ENCODE results near the gene MTRF1.

The MTRF1 gene

DNA sequence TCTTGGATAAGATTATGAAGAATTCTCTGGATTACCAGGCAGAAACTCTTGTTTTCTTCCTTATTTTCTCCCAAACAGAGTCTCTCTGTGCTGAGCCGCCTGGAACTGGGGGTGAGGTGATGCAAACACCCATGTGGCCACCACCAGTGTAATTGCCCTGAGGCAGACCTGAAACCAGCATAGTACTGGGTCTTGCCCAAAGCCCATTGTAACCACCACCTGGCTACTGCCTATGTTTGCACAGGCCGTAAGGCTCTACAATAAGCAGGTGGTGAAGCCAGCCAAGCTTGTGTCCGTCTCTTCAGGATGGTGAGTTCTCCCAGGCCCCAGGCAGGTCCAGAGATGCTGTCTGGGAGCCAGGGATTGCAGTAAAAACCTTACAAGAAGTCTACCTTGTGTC is 50.1 kb downstream of the MTRF1 start:
- TF ChIP-seq, protein P1, sequence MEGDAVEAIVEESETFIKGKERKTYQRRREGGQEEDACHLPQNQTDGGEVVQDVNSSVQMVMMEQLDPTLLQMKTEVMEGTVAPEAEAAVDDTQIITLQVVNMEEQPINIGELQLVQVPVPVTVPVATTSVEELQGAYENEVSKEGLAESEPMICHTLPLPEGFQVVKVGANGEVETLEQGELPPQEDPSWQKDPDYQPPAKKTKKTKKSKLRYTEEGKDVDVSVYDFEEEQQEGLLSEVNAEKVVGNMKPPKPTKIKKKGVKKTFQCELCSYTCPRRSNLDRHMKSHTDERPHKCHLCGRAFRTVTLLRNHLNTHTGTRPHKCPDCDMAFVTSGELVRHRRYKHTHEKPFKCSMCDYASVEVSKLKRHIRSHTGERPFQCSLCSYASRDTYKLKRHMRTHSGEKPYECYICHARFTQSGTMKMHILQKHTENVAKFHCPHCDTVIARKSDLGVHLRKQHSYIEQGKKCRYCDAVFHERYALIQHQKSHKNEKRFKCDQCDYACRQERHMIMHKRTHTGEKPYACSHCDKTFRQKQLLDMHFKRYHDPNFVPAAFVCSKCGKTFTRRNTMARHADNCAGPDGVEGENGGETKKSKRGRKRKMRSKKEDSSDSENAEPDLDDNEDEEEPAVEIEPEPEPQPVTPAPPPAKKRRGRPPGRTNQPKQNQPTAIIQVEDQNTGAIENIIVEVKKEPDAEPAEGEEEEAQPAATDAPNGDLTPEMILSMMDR (IDR thresholded peaks at IDR 0.05; ENCODE audit: low read depth, low read length) = no peak
- in situ Hi-C loops (cut with HindIII; ENCODE audit: low sequenced_read_pairs) = no loop called here
- H3K4me3 ChIP-seq (ENCODE audit: low read depth, low read length) = no peak overlapping the region

DNA sequence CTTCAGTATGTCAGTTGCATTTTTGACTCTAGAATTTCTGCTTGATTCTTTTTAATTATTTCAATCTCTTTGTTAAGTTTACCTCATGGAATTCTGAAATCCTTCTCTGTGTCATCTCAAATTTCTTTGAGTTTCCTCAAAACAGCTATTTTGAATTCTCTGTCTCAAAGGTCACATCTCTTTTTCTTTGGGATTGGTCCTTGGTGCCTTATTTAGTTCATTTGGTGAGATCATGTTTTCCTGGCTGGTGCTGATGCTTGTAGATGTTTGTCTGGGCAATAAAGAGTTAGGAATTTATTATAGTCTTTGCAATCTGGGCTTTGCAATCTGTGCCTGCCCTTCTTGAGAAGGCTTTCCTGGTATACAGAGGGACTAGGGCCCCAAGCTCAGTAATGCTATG is 50.5 kb downstream of the MTRF1 start:
- DNase-seq (ENCODE audit: low read depth, low spot score) = no peak
- TF ChIP-seq, protein P1 (IDR thresholded peaks at IDR 0.05; ENCODE audit: low read depth, low read length) = no peak
- in situ Hi-C loops (cut with HindIII; ENCODE audit: low sequenced_read_pairs) = no loop called here
- H3K4me3 ChIP-seq (ENCODE audit: low read depth, low read length) = no peak overlapping the region

More for the DNA sequence above, 50.1 kb downstream of the MTRF1 start:
- no peak for DNase-seq (ENCODE audit: low read depth, low spot score)

GRCh38 chr13:41211062-41211461 is 52.3 kb downstream of the MTRF1 start:
- DNase-seq (ENCODE audit: low read depth, low spot score) = no peak
- no peak overlapping the region for H3K4me3 ChIP-seq (ENCODE audit: low read depth, low read length)
- in situ Hi-C loops (cut with HindIII; ENCODE audit: low sequenced_read_pairs) = no loop called here
- TF ChIP-seq, protein P1 (IDR thresholded peaks at IDR 0.05; ENCODE audit: low read depth, low read length) = no peak

GRCh38 chr13:41206467-41206866 is 56.9 kb downstream of the MTRF1 start:
- TF ChIP-seq, protein P1 (IDR thresholded peaks at IDR 0.05; ENCODE audit: low read depth, low read length) = no peak
- H3K4me3 ChIP-seq (ENCODE audit: low read depth, low read length) = no peak overlapping the region
- in situ Hi-C loops (cut with HindIII; ENCODE audit: low sequenced_read_pairs) = no loop called here
- DNase-seq (ENCODE audit: low read depth, low spot score) = no peak

DNA sequence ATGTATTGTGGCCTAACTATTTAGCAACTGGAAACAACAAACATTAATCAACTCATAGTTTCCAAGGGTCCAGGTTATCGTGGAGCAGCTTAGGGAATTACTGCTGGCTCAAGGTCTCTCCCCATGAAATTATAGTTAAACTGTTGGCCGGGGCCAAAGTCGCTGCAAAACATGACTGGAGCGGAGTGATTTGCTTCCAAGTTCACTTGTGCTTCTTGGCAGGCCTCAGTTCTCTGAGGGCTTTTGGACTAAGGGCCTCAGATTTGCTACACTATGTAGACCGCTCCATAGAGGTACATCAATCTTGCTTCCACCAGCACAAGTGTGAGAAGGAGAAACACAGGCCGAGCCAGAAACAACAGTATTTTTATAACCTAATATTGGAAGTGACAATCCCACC is 59.6 kb downstream of the MTRF1 start:
- DNase-seq (ENCODE audit: low read depth, low spot score) = no peak
- in situ Hi-C loops (cut with HindIII; ENCODE audit: low sequenced_read_pairs) = no loop called here
- H3K4me3 ChIP-seq (ENCODE audit: low read depth, low read length) = no peak overlapping the region
- TF ChIP-seq, protein P1 (IDR thresholded peaks at IDR 0.05; ENCODE audit: low read depth, low read length) = no peak

- in situ Hi-C loops (cut with HindIII; ENCODE audit: low sequenced_read_pairs) = no loop called here
- no peak overlapping the region for H3K4me3 ChIP-seq (ENCODE audit: low read depth, low read length)
- TF ChIP-seq, protein P1 (IDR thresholded peaks at IDR 0.05; ENCODE audit: low read depth, low read length) = no peak
- no peak for DNase-seq (ENCODE audit: low read depth, low spot score)
These were observed 63.2 kb downstream of the MTRF1 start for GRCh38 chr13:41200126-41200525.

GRCh38 chr13:41199526-41199925 is 63.9 kb downstream of the MTRF1 start:
- no peak for DNase-seq (ENCODE audit: low read depth, low spot score)
- in situ Hi-C loops (cut with HindIII; ENCODE audit: low sequenced_read_pairs) = no loop called here
- no peak overlapping the region for H3K4me3 ChIP-seq (ENCODE audit: low read depth, low read length)
- TF ChIP-seq, protein P1 (IDR thresholded peaks at IDR 0.05; ENCODE audit: low read depth, low read length) = no peak
